Kidney epithelial cell (primary cell): Measurements from ENCODE around the gene DHRS11. TPM values are rescaled to one million over a fixed set of nuclear protein-coding genes. Genes with fewer than 3 reads are reported as not detected.

Experiments
- DNase-seq: peaks from one replicate; pipeline ENCODE4 v3.0.0-alpha.2; 2010; ENCODE audit warnings: low read depth
- H3K27me3 ChIP-seq: 2 replicates; pipeline ENCODE4 v1.6.0; 2011; ENCODE audit warnings: low read length; ENCODE audit not compliant: control insufficient read depth, insufficient read depth
- H3K36me3 ChIP-seq: 2 replicates; pipeline ENCODE4 v1.5.1; 2011; ENCODE audit warnings: low read length; ENCODE audit not compliant: control insufficient read depth, insufficient read depth
- H3K4me3 ChIP-seq: 2 replicates; pipeline ENCODE4 v1.5.1; 2011; ENCODE audit warnings: low read depth, mild to moderate bottlenecking, control low read depth, low read length
- CTCF ChIP-seq: IDR thresholded peaks from 2 replicates; pipeline ENCODE4 v1.5.1; 2011; ENCODE audit warnings: mild to moderate bottlenecking, moderate library complexity, low read length, control low read depth, inconsistent platforms; ENCODE audit not compliant: insufficient read depth, poor library complexity, severe bottlenecking
- total RNA-seq: library from RNA; depleted of rRNA; stranded (reverse); fragments of >200 nt; gene quantifications from 2 replicates; pipeline ENCODE4 v1.2.3, GENCODE V29; 2015

DHRS11 gene
- total RNA-seq, 1 donor from 2014 or later: 5.4 TPM

DNA sequence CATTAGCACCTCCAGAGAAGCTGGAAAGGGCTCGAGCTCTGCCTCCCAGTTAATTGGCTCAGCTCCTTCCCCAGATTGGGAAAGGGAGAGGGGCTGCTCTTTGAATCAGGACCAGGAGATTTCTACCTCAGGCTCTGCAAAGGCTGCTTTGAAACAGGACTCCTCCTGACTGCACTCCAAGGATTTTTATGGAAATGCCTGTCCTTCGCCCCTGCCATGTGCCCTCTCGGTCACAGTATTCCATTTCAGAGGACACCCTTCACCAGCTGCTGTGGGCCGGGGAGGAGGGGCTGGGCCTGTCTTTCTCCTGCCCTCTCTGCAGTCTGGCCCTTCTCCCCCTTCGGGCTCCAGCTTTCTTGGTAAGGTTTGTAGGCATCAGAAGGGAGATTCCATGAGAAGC lies 23.3 kb downstream of the DHRS11 start:
- Histone ChIP-seq H3K4me3 (no peak overlapping the region), H3K36me3 (no peaks in the 10 kb centered on the region), H3K27me3 (peaks cover 3% of the 10 kb centered on the region)
- no peak for TF ChIP-seq CTCF
- no peak for DNase-seq

- Histone ChIP-seq H3K36me3 (no peaks in the 10 kb centered on the region), H3K27me3 (peaks cover 15% of the 10 kb centered on the region), H3K4me3 (no peak overlapping the region)
- DNase-seq: no peak
- TF ChIP-seq CTCF: no peak
Observed at GRCh38 chr17:36616061-36617029, 24.7 kb downstream of the DHRS11 start.

GRCh38 chr17:36617773-36618172 lies 26.1 kb downstream of the DHRS11 start:
- Histone ChIP-seq H3K27me3 (peaks cover 15% of the 10 kb centered on the region), H3K4me3 (no peak overlapping the region), H3K36me3 (no peaks in the 10 kb centered on the region)
- no peak for TF ChIP-seq CTCF
- DNase-seq: no peak

DNA sequence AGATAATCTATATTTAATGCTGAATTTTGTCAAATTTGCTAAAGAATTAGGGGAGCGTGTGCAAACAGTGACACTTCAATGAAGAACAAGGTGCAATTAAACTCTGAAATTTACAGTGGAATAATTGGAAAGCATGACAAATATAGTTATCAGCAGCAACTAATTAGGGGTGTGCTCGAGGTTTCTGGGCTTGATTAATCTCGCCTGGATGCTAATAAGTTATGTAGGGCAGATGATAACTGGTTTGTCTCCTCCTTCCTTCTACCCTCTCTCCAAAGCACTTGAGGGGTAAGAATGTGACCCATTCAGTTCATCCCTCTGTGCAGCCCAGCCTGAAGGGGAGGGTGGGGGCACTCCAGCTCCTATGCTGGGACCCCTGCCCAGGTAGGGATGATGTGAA lies 31.6 kb downstream of the DHRS11 start:
- no peak for DNase-seq
- H3K4me3 ChIP-seq: no peak overlapping the region
- no peaks in the 10 kb centered on the region for H3K36me3 ChIP-seq
- TF ChIP-seq CTCF: no peak
- peaks cover 20% of the 10 kb centered on the region for H3K27me3 ChIP-seq

- no peak overlapping the region for H3K4me3 ChIP-seq
- H3K27me3 ChIP-seq: peaks cover 21% of the 10 kb centered on the region
- no peaks in the 10 kb centered on the region for H3K36me3 ChIP-seq
- TF ChIP-seq CTCF: no peak
- no peak for DNase-seq
Observed at GRCh38 chr17:36625188-36625587, 33.5 kb downstream of the DHRS11 start.
